NCI-H748 (cell line): ENCODE measurements around the gene F11.
"Not testable (repeated sequence)": the region's sequence is repeated elsewhere in the genome, so short reads cannot be mapped to it uniquely, and the experiment has no call there.

Source experiments
- DNase-seq: peaks from one replicate; lab custom pipeline; 2025; ENCODE audit not compliant: unreplicated experiment; lab: John Stamatoyannopoulos, UW

Gene F11

GRCh38 chr4:186298031-186298647 lies 32.1 kb downstream of the F11 start:
- no peak for DNase-seq

DNA sequence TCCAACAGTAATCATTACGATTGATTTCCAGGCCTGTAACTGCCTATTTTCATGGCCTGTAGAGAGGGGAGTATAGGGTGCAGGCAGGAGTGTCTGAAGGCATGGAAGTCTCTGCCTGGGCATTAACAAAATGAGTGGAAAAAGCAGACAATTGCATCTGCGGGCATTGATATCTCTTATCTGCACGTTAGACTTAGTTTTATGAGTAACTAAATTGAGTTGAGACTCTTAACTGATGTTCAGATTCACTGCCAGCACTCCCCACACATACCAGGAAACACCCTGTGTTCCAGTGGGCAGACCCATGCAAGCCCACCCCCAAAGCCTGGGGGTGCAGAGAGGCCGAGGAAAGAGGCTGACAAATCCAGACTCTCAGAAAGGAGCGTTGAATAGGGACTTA lies 33.3 kb downstream of the F11 start:
- DNase-seq: no peak

- no peak for DNase-seq
Measured at GRCh38 chr4:186300659-186301390, 34.8 kb downstream of the F11 start.

GRCh38 chr4:186304216-186304615 lies 38.2 kb downstream of the F11 start:
- no peak for DNase-seq

- DNase-seq: peak; percentile 3
Measured at GRCh38 chr4:186304866-186305505, 39.0 kb downstream of the F11 start.

- no peak for DNase-seq
Measured at GRCh38 chr4:186307497-186307896, 41.5 kb downstream of the F11 start.

GRCh38 chr4:186307916-186308315 lies 41.9 kb downstream of the F11 start:
- DNase-seq: no peak

DNA sequence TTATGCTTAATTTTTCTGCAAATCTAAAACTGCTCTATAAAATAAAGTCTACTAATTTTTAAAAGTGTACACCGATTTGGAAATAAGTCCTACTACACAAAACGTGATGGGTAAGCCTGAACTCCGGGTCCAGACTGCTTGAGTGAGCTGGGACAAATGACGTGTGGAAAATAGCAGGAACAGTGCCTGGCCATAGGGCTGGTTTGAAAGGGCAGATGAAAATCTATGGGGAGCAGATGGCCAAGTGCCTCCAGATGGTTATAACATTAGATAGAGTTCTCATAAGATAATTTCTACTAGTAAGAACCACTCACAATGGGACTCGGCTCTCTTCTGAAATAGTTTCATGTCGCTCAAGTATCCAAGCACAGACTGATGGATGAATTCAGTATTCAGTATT lies 52.5 kb downstream of the F11 start:
- DNase-seq: no peak

DNA sequence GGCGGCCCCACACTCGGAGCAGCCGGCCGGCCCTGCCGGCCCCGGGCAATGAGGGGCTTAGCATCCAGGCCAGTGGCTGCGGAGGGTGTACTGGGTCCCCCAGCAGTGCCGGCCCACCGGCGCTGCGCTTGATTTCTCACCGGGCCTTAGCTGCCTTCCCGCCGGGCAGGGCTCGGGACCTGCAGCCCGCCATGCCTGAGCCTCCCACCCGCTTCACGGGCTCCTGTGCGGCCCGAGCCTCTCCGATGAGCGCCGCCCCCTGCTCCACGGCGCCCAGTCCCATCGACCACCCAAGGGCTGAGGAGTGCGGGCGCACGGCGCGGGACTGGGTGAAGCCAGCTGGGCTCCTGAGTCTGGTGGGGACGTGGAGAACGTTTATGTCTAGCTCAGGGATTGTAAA lies 58.7 kb downstream of the F11 start:
- DNase-seq: not testable (repeated sequence)

DNA sequence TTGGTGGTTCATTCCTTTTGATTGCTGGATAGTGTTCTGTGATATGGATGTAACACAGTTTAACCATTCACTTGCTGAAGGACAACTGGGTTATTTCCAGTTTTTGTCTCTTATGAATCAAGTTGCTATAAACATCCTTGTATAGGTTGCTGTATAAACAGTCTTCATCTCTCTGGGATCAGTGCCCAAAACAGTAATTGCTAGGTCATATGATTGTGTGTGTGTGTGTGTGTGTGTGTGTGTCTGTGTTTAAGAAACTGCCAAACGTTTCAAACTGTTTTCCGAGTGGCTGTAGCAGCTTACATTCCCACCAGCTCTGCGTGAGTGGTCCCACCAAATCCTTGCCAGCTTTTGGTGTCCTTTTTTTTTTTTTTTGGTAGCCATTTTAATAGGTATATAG lies 60.4 kb downstream of the F11 start:
- peak; percentile 7 for DNase-seq

GRCh38 chr4:186329372-186329771 lies 63.4 kb downstream of the F11 start:
- no peak for DNase-seq

DNA sequence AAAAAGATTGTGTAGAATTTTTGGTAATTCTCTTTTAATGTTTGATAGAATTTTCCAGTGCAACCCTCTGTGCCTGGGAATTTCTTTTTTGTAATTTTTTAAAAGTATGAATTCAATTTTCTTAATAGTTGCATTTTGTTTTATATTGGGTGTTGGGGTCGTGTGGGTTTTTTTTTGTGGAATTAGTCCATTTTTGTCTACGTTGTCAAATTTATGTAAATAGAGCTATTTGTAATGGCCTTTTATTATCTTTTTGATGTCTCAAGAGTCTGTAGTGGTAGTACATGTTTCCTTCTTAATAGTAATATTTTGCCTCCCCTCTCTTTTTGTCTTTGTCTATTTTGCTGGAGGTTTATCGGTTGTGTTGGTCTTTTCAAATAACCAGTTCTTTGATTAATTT lies 64.4 kb downstream of the F11 start:
- no peak for DNase-seq

DNA sequence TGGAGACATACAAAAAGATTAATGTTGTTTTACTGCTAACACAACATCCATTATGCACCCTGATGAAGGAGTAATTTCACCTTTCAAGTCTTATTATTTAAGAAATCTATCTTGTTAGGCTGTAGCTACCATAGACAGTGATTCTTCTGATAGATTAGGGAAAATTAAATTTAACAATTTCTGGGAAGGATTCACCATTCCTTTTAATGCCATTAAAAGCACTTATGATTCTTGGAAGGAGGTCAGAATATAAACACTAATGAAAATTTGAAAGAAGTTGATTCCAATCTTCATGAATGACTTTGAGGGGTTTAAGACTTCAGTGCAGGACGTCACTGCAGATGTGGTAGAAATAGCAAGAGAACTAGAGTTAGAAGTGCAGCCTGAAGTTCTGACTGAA lies 69.8 kb downstream of the F11 start:
- no peak for DNase-seq
